ENCODE results near the gene HTR3D.
"Not testable (repeated sequence)": the region's sequence is repeated elsewhere in the genome, so short reads cannot be mapped to it uniquely, and the experiment has no call there.

HTR3D gene

DNA sequence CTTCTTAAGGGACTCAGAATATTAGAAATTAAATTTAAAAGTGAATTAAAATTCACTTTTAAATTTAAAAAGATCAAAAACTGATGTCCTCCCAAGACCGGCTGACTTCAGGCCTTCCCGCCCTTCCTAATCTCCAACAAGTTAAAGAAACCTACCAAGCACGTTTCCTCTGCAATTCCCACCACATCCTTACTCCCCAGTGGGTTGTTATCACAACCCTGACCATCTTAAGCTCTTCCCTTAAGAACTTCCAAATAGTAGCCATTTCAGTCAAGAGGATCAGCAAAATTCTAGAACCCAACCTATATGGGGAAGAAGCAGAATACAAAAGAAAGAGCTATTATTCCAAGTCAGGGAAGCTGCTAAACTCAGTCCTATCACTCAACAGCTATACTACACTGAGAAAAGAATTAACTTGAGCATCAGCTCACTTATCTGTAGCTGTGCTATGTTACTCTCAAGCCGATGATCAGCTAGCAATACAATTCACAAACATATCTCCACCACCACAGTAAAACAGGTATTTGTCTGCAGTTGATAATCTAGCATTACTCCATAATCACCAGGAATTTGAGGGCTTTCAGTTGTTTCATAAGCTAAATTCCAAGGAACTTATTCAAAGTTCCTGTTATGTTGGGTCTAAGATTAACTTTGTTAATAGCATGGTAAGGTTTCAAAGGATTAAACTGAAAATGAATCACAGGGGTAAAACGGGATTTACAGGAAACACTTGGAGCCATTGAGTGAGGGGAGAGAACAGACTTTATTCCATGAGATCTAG, 28.2 kb upstream of the HTR3D start:
- H3K27ac ChIP-seq (ENCODE audit: low read depth, low read length): no peak overlapping the region
- H3K36me3 ChIP-seq (ENCODE audit: low read length): no peaks in the 10 kb centered on the region
- H3K4me3 ChIP-seq (ENCODE audit: insufficient read depth, low read length, poor library complexity, severe bottlenecking): no peak overlapping the region
- no peaks in the 10 kb centered on the region for H3K9me3 ChIP-seq (ENCODE audit: insufficient read depth, low read length)
- no peaks in the 10 kb centered on the region for H3K79me2 ChIP-seq (ENCODE audit: insufficient read depth, low read length)
- H3K4me2 ChIP-seq (ENCODE audit: low read depth, low read length, poor library complexity, severe bottlenecking): no peak overlapping the region
- H2AFZ ChIP-seq (ENCODE audit: low read depth, low read length, severe bottlenecking): no peak overlapping the region
- H3K27me3 ChIP-seq (ENCODE audit: low read length): no peaks in the 10 kb centered on the region
- peaks cover 21% of the 10 kb centered on the region for H3F3A ChIP-seq (ENCODE audit: insufficient read depth)
- no peaks in the 10 kb centered on the region for H3K9me2 ChIP-seq (replicated peaks; ENCODE audit: insufficient read depth, low read length)
- TF ChIP-seq EZH2phosphoT487 (conservative IDR thresholded peaks at IDR 0.05; ENCODE audit: low read length): no peak
- TF ChIP-seq, protein P1, sequence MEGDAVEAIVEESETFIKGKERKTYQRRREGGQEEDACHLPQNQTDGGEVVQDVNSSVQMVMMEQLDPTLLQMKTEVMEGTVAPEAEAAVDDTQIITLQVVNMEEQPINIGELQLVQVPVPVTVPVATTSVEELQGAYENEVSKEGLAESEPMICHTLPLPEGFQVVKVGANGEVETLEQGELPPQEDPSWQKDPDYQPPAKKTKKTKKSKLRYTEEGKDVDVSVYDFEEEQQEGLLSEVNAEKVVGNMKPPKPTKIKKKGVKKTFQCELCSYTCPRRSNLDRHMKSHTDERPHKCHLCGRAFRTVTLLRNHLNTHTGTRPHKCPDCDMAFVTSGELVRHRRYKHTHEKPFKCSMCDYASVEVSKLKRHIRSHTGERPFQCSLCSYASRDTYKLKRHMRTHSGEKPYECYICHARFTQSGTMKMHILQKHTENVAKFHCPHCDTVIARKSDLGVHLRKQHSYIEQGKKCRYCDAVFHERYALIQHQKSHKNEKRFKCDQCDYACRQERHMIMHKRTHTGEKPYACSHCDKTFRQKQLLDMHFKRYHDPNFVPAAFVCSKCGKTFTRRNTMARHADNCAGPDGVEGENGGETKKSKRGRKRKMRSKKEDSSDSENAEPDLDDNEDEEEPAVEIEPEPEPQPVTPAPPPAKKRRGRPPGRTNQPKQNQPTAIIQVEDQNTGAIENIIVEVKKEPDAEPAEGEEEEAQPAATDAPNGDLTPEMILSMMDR (IDR thresholded peaks at IDR 0.05; ENCODE audit: insufficient read depth, low read length, poor library complexity, severe bottlenecking): no peak
- no peaks in the 10 kb centered on the region for H4K20me1 ChIP-seq (ENCODE audit: low read depth, low read length)
- H3K9ac ChIP-seq (ENCODE audit: low read length): no peak overlapping the region

GRCh38 chr3:184004476-184004875, 27.1 kb upstream of the HTR3D start:
- no peaks in the 10 kb centered on the region for H3K27me3 ChIP-seq (ENCODE audit: low read length)
- H3K9ac ChIP-seq (ENCODE audit: low read length): no peak overlapping the region
- no peak overlapping the region for H2AFZ ChIP-seq (ENCODE audit: low read depth, low read length, severe bottlenecking)
- peaks cover 31% of the 10 kb centered on the region for H3F3A ChIP-seq (ENCODE audit: insufficient read depth)
- H3K79me2 ChIP-seq (ENCODE audit: insufficient read depth, low read length): no peaks in the 10 kb centered on the region
- H3K36me3 ChIP-seq (ENCODE audit: low read length): no peaks in the 10 kb centered on the region
- no peaks in the 10 kb centered on the region for H4K20me1 ChIP-seq (ENCODE audit: low read depth, low read length)
- TF ChIP-seq, protein P1 (IDR thresholded peaks at IDR 0.05; ENCODE audit: insufficient read depth, low read length, poor library complexity, severe bottlenecking): no peak
- no peak for TF ChIP-seq EZH2phosphoT487 (conservative IDR thresholded peaks at IDR 0.05; ENCODE audit: low read length)
- no peaks in the 10 kb centered on the region for H3K9me2 ChIP-seq (replicated peaks; ENCODE audit: insufficient read depth, low read length)
- H3K4me3 ChIP-seq (ENCODE audit: insufficient read depth, low read length, poor library complexity, severe bottlenecking): no peak overlapping the region
- H3K4me2 ChIP-seq (ENCODE audit: low read depth, low read length, poor library complexity, severe bottlenecking): no peak overlapping the region
- H3K9me3 ChIP-seq (ENCODE audit: insufficient read depth, low read length): no peaks in the 10 kb centered on the region
- no peak overlapping the region for H3K27ac ChIP-seq (ENCODE audit: low read depth, low read length)

GRCh38 chr3:184005941-184006507, 25.5 kb upstream of the HTR3D start:
- H3K79me2 ChIP-seq (ENCODE audit: insufficient read depth, low read length): no peaks in the 10 kb centered on the region
- TF ChIP-seq, protein P1 (IDR thresholded peaks at IDR 0.05; ENCODE audit: insufficient read depth, low read length, poor library complexity, severe bottlenecking): no peak
- no peak for TF ChIP-seq EZH2phosphoT487 (conservative IDR thresholded peaks at IDR 0.05; ENCODE audit: low read length)
- peaks cover 33% of the 10 kb centered on the region for H3F3A ChIP-seq (ENCODE audit: insufficient read depth)
- H3K9me3 ChIP-seq (ENCODE audit: insufficient read depth, low read length): no peaks in the 10 kb centered on the region
- peak overlapping the region; percentile 85 for H3K27ac ChIP-seq (ENCODE audit: low read depth, low read length)
- peak overlapping the region; percentile 44 for H3K9ac ChIP-seq (ENCODE audit: low read length)
- no peaks in the 10 kb centered on the region for H4K20me1 ChIP-seq (ENCODE audit: low read depth, low read length)
- H3K27me3 ChIP-seq (ENCODE audit: low read length): no peaks in the 10 kb centered on the region
- peak overlapping the region; percentile 91 for H3K4me2 ChIP-seq (ENCODE audit: low read depth, low read length, poor library complexity, severe bottlenecking)
- H2AFZ ChIP-seq (ENCODE audit: low read depth, low read length, severe bottlenecking): peak overlapping the region; percentile 62
- H3K4me3 ChIP-seq (ENCODE audit: insufficient read depth, low read length, poor library complexity, severe bottlenecking): peak overlapping the region; percentile 26
- H3K36me3 ChIP-seq (ENCODE audit: low read length): no peaks in the 10 kb centered on the region
- no peaks in the 10 kb centered on the region for H3K9me2 ChIP-seq (replicated peaks; ENCODE audit: insufficient read depth, low read length)

- peak overlapping the region; percentile 37 for H3K9ac ChIP-seq (ENCODE audit: low read length)
- not testable (repeated sequence) for H3K9me2 ChIP-seq (replicated peaks; ENCODE audit: insufficient read depth, low read length); H3K79me2 ChIP-seq (ENCODE audit: insufficient read depth, low read length); H4K20me1 ChIP-seq (ENCODE audit: low read depth, low read length); H3K27me3 ChIP-seq (ENCODE audit: low read length); H3K36me3 ChIP-seq (ENCODE audit: low read length); H3K4me3 ChIP-seq (ENCODE audit: insufficient read depth, low read length, poor library complexity, severe bottlenecking); H3K9me3 ChIP-seq (ENCODE audit: insufficient read depth, low read length)
- H2AFZ ChIP-seq (ENCODE audit: low read depth, low read length, severe bottlenecking): peak overlapping the region; percentile 38
- peak overlapping the region; percentile 91 for H3K4me2 ChIP-seq (ENCODE audit: low read depth, low read length, poor library complexity, severe bottlenecking)
- peaks cover 33% of the 10 kb centered on the region for H3F3A ChIP-seq (ENCODE audit: insufficient read depth)
- H3K27ac ChIP-seq (ENCODE audit: low read depth, low read length): peak overlapping the region; percentile 80
Observed at GRCh38 chr3:184007143-184007813, 24.3 kb upstream of the HTR3D start.

All from SU-DHL-6 (cell line).